GM23338 (cell line): ENCODE results near the gene NPAT. TPM values are rescaled to one million over a fixed set of nuclear protein-coding genes. Genes with fewer than 3 reads are reported as not detected.

ENCODE experiments used
- ATAC-seq: fragments of 200-7000 bp; cut with Tn5 transposase; 3 replicates; pipeline ENCODE4 v1.9.1; 2020
- DNase-seq: peaks from one replicate; pipeline ENCODE4 v3.0.0-alpha.2; 2015; ENCODE audit warnings: low spot score
- H2AFZ ChIP-seq: fragments of 200-600 bp; sonication (generic); 2 replicates; pipeline ENCODE4 v1.8.0; 2016; ENCODE audit warnings: antibody characterized with exemption, mild to moderate bottlenecking, moderate library complexity
- H3F3A ChIP-seq: fragments of 200-600 bp; sonication (generic); replicated peaks from 2 replicates; pipeline ENCODE4 v1.8.0; 2017; ENCODE audit warnings: antibody characterized with exemption, mixed run types, low read depth
- H3K27ac ChIP-seq: fragments of 200-600 bp; sonication (generic); 2 replicates; pipeline ENCODE4 v1.6.1; 2016; ENCODE audit warnings: low read depth
- H3K27me3 ChIP-seq: fragments of 200-600 bp; sonication (generic); 2 replicates; pipeline ENCODE4 v1.8.0; 2016; ENCODE audit warnings: mild to moderate bottlenecking, mixed run types, moderate library complexity; ENCODE audit not compliant: insufficient read depth
- H3K36me3 ChIP-seq: fragments of 200-600 bp; sonication (generic); 2 replicates; pipeline ENCODE4 v1.8.0; 2016; ENCODE audit warnings: mild to moderate bottlenecking; ENCODE audit not compliant: insufficient read depth
- H3K4me1 ChIP-seq: fragments of 200-600 bp; sonication (generic); 2 replicates; pipeline ENCODE4 v1.8.0; 2016; ENCODE audit warnings: mild to moderate bottlenecking, moderate library complexity; ENCODE audit not compliant: insufficient read depth
- H3K4me2 ChIP-seq: fragments of 200-600 bp; sonication (generic); 2 replicates; pipeline ENCODE4 v1.7.1; 2017; ENCODE audit warnings: mixed run types
- H3K4me3 ChIP-seq: fragments of 200-600 bp; sonication (generic); 2 replicates; pipeline ENCODE4 v1.6.1; 2016; ENCODE audit warnings: mixed run types
- H3K79me2 ChIP-seq: fragments of 200-600 bp; sonication (generic); replicated peaks from 2 replicates; pipeline ENCODE4 v1.8.0; 2017; ENCODE audit warnings: mild to moderate bottlenecking; ENCODE audit not compliant: insufficient read depth
- H3K9me2 ChIP-seq: fragments of 200-600 bp; sonication (generic); 2 replicates; pipeline ENCODE4 v1.8.0; 2017; ENCODE audit not compliant: insufficient read depth
- H4K20me1 ChIP-seq: fragments of 200-600 bp; sonication (generic); replicated peaks from 2 replicates; pipeline ENCODE4 v1.8.0; 2017; ENCODE audit warnings: mild to moderate bottlenecking; ENCODE audit not compliant: insufficient read depth
- H3K27ac Mint-ChIP-seq: 2 replicates; pipeline ENCODE4 v1.8.0; 2020; ENCODE audit warnings: inconsistent platforms, mild to moderate bottlenecking, moderate library complexity, mixed read lengths
- H3K27me3 Mint-ChIP-seq: 3 replicates; pipeline ENCODE4 v1.8.0; 2022; ENCODE audit warnings: low read depth, mild to moderate bottlenecking, moderate library complexity, mixed read lengths, inconsistent platforms; ENCODE audit not compliant: insufficient read depth, poor library complexity
- H3K36me3 Mint-ChIP-seq: 3 replicates; pipeline ENCODE4 v1.8.0; 2021; ENCODE audit warnings: low read depth, mild to moderate bottlenecking, inconsistent platforms, moderate library complexity, mixed read lengths
- H3K4me1 Mint-ChIP-seq: 3 replicates; pipeline ENCODE4 v1.8.0; 2020; ENCODE audit warnings: mild to moderate bottlenecking, inconsistent platforms, mixed read lengths
- H3K4me3 Mint-ChIP-seq: 3 replicates; pipeline ENCODE4 v1.8.0; 2021; ENCODE audit warnings: moderate library complexity, mild to moderate bottlenecking, inconsistent platforms, mixed read lengths
- H3K9me3 Mint-ChIP-seq: 3 replicates; pipeline ENCODE4 v1.8.0; 2020; ENCODE audit warnings: moderate library complexity, mild to moderate bottlenecking, inconsistent platforms, mixed read lengths
- CTCF ChIP-seq, 2 experiments: fragments of 200-600 bp in 1 of 2; sonication (generic) in 1 of 2; conservative IDR thresholded peaks; 2 replicates each; pipeline versions ENCODE4 v1.5.1 to v1.6.1; 2016 to 2017; ENCODE audit warnings: antibody characterized with exemption in 2 of 2, low read depth in 2 of 2, mild to moderate bottlenecking in 2 of 2, moderate library complexity in 1 of 2
- EZH2 ChIP-seq: fragments of 200-600 bp; sonication (generic); IDR thresholded peaks from one replicate; pipeline ENCODE4 v1.8.0; 2017; ENCODE audit warnings: antibody characterized with exemption, mild to moderate bottlenecking, low read depth; ENCODE audit not compliant: unreplicated experiment
- JUNB ChIP-seq: IDR thresholded peaks from one replicate; pipeline ENCODE4 v1.6.1; 2016; ENCODE audit warnings: antibody characterized with exemption; ENCODE audit not compliant: unreplicated experiment
- POLR2AphosphoS5 ChIP-seq: IDR thresholded peaks from 2 replicates; pipeline ENCODE4 v1.6.1; 2016; ENCODE audit warnings: antibody characterized with exemption, low read depth
- STAT1 ChIP-seq: IDR thresholded peaks from one replicate; pipeline ENCODE4 v1.6.1; 2016; ENCODE audit warnings: antibody characterized with exemption; ENCODE audit not compliant: unreplicated experiment
- ZNF462 ChIP-seq: fragments of 250-450 bp; sonication (Bioruptor Pico); IDR thresholded peaks from 2 replicates; pipeline ENCODE4 v1.5.0; 2020; ENCODE audit warnings: mild to moderate bottlenecking, moderate library complexity
- polyA plus RNA-seq: library from polyadenylated mRNA; unstranded; fragments of >200 nt; fragmentation: Nextera tagmentation; extraction: Ambion mirVana; gene quantifications from 2 replicates; pipeline ENCODE4 v1.2.1, GENCODE V29; 2016
- total RNA-seq: library from RNA; depleted of rRNA; stranded (reverse); fragments of >200 nt; shearing (Covaris generic); gene quantifications from 2 replicates; pipeline ENCODE4 v1.2.3, GENCODE V29; 2014

NPAT gene
- total and polyA plus RNA-seq, 2 experiments from 2014 or later, result 24.2 to 25.1 TPM

GRCh38 chr11:108160970-108161566 lies 61.4 kb downstream of the NPAT start (continued):
- TF ChIP-seq ZNF462 (CRISPR knock-in tag) (no peak), JUNB (no peak), POLR2AphosphoS5 (no peak)

DNA sequence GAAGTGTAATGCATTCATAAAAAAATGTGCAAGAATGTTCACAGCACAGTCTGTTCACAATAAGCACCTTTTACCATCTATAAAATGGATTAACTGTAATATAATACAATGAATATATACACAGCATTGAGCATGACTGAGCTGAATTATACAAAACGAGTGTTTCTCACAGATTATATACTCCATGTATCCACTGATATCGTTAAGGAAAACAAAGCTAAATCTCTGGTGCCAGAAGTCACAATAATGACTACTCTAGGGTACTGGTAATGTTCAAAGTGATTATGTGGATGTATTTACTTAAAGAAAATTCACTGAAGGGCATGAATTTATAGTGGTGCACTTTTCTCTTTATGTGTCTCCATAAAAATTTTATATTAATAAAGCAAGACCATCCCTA lies 67.8 kb downstream of the NPAT start:
- H3F3A ChIP-seq, result no peaks in the 10 kb centered on the region
- no peak overlapping the region for H3K4me3 ChIP-seq
- Mint-ChIP-seq H3K9me3 (no peaks in the 10 kb centered on the region), H3K27me3 (peaks cover 2% of the 10 kb centered on the region), H3K4me3 (no peak overlapping the region), H3K36me3 (peaks cover 38% of the 10 kb centered on the region), H3K4me1 (no peaks in the 10 kb centered on the region), H3K27ac (no peak overlapping the region)
- H4K20me1 ChIP-seq, result peaks cover 2% of the 10 kb centered on the region
- H3K36me3 ChIP-seq, result peaks cover 31% of the 10 kb centered on the region
- H3K9me2 ChIP-seq, result no peaks in the 10 kb centered on the region
- DNase-seq, result no peak
- H3K27ac ChIP-seq, result no peak overlapping the region
- H2AFZ ChIP-seq, result no peak overlapping the region
- no peaks in the 10 kb centered on the region; the same call in 1 of the 2 replicates for H3K79me2 ChIP-seq
- no peaks in the 10 kb centered on the region for H3K27me3 ChIP-seq
- no peak overlapping the region for H3K4me2 ChIP-seq
- ATAC-seq, result no peak
- H3K4me1 ChIP-seq, result no peaks in the 10 kb centered on the region
- TF ChIP-seq ZNF462 (CRISPR knock-in tag) (no peak), STAT1 (no peak), CTCF (conservative IDR thresholded peaks at IDR 0.05; ENCODE audit: low read depth in 2 of 2) (no peak), EZH2 (no peak)
